ENCODE results near the gene ARRDC1.

Gene ARRDC1

DNA sequence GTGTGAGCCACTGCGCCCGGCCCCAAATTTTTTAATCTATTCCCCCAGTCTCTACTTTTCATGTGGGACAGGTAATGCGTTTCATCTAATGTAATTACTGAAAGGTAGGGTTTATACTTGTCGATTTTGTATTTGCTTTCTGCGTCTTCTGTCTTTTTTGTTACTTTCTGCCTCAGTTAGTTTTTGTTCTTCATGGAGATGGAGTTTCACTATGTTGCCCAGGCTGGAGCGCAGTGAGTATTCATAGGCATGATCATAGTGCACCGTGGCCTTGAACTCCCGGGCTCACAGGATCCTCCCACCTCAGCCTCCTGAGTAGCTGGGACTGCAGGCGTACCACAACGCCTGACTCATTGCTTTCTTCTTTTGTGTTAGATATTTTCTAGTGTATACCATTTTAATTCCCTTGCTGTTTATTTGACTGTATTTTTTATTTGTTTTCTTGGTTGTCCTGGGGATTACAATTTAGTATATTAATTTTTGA, 36.7 kb downstream of the ARRDC1 start:
- DNase-seq: no peak

DNA sequence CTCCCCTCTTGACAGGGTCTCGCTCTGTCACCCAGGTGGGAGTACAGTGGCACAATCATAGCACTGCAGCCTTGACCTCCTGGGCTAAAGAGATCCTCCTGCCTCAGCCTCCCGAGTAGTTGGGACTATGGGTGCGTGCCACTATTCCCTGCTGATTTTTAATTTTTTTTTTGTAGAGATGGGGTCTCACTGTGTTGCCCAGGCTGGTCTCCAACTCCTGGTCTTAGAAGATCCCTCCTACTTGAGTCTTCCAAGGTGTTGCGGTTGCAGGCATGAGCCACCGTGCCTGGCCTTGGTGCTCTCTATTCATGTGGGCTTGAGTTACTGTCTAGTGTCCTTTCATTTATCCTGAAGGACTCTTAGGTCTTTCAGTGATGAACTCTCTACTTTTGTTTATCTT, 37.4 kb downstream of the ARRDC1 start:
- DNase-seq: no peak

DNA sequence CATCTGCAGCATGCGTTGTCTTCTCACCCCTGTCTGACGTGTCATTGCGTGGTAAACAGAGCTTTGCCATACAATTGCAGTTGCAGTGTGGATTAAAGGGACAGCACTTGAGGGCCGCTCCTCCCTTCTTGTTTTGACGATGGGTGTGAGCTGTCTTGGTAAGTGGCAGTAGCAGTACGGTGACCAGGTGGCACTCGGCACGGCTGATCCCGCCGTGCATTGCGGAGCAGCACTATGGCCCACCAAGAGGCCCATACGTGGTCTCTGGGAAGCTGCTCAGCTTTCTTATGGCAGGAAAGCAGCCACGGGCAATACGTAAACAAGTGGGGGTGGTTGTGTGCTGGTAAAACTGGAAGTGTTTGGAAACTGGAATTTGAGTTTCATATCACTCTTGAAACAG, 38.4 kb downstream of the ARRDC1 start:
- no peak for DNase-seq

DNA sequence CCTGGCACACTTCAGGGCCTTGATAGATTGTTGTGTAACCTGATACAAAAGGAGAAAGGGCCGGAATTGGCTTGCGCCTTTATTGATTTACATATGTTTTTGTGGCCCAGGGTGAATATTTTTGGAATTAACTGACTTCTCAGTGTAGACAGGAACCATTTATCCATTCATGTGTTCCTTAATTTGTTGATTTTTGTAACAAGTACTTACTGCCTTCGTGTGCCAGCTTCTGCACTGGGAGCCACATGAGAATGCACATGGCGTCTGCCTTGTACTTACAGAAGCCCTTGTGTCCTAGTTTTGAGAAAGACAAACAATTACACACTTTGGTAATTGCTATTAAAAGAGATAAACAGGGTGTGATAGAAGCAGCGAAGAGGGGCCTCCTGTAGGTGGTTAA, 39.7 kb downstream of the ARRDC1 start:
- no peak for DNase-seq

DNA sequence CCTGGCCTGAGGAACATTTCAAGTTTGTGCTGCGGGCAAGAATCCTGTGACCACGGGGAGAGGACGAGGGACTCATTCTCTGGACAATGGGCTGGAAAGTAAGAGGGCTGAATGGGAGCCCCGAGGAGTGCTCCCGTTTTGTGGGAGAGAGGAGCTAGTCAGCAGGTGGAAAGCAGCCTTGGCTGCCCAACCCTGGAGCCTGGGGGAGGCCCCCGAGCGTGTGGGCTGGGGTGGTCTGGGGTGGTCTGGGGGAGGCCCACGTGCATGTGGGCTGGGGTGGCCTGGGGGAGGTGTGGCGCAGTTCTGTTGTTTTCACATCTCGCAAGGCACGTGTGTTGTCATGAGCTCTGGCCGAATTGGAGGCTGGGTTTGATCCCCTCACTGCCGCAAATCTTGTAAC, 40.9 kb downstream of the ARRDC1 start:
- DNase-seq: no peak

DNA sequence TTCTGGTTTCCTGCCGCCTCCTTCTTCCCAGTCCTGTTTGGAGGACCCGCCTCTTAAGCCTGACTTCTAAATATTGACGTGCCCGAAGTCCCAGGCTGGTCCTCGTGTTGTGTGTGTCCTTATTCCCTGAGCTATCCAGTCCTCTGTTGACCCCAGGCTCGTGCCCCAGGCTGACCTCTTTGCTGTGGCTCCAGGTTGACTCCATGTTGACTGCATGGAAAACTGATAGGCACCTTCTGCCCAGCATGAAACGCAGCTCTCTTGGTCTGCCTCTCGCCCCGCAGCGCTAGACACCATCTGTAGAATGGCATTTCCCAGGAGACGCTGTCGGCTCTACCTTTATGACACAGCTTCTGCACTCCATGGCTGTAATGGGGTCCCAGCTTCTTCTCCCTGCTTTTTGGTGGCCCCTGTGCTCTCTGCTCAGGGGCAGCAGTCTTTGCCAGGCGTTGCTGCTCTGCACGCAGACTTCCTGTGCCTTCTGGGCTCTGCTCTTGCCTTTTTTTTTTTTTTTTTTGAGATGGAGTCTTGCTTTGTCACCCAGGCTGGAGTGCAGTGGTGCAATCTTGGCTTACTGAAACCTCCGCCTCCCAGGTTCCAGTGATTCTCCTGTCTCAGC, 41.7 kb downstream of the ARRDC1 start:
- DNase-seq: no peak

DNA sequence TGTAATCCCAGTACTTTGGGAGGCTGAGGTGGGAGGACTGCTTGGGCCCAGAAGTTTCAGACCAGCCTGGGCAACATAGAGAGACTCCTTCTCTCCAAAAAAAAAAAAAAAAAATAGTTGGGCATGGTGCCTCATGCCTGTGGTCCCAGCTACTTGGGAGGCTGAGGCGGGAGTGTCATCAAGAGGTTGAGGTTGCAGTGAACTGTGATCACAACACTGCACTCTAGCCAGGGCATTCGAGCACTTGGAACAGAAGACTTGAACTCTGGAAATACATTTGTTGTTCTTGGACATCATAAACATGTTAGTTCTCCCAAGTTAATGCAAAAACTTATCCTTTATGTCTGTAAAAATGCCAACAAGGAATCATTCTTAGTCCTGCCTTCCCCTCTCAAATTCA, 42.9 kb downstream of the ARRDC1 start:
- DNase-seq: no peak

DNA sequence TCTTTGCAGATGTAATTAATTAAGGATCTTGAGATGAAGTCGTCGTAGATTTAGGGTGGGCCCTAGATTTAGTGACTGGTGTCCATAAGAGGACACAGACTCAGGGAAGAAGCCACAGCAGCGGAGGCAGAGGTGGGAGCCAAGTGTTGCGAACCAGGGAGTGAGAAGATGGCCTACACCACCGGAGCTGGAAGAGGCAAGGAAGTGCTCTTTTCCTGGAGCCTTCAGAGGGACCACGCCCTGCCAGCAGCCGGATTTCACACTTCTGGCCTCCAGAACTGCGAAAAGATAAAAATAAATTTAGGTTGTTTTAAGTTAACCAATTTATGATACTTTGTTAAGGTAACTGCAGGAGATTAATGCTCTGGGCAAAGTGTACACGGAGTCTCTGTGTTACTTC, 44.1 kb downstream of the ARRDC1 start:
- no peak for DNase-seq

DNA sequence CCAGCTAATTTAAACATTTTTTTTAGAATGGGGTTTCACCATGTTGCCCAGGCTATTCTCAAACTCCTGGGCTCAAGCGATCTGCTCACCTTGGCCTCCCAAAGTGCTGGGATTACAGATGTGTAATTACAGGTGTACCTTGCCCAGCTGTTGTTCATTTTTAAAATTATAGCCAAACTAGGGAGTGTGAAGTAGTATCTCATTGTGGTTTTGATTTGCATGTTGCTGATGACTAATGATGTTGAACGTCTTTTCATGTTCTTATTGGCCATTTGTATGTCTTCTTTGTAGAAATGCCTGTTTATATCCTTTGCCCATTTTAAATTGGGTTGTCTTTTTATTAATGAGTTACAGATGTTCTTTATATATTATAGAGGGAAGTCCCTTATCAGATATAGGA, 44.8 kb downstream of the ARRDC1 start:
- DNase-seq: no peak

DNA sequence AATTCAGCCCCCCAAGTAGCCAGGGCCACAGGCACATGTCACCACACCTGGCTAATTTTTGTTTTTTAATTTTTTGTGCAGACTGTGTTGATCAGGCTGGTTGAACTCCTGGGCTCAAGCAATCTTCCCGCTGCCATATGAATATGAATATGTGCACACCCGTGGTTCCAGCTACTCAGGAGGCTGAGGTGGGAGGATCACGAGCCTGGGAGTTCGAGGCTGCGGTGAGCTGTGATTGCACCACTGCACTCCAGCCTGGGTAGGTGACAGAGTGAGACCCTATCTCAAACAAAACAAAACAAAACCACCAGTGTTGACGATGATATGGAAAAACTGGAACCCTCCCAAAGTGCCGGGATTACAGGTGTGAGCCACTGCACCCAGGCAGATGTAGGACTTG, 45.3 kb downstream of the ARRDC1 start:
- DNase-seq: no peak

DNA sequence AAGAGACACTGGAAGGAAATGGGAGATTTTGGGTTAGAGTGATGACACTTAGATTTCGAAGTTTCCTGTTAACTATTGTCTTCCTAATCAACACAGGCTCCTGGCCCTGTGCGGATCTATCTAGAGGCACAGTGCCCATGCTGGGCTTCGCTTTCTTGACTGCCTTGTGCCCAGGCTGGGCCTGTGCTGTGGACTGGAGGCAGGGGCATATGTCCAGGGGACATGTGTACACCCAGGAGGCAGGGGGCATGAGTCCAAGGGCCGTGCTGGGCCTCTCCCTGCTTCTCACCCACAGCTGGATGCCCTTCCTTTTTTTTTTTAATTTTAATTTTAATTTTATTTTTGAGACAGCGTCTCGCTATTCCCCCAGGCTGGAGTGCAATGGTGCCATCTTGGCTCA, 50.9 kb downstream of the ARRDC1 start:
- DNase-seq: no peak

DNA sequence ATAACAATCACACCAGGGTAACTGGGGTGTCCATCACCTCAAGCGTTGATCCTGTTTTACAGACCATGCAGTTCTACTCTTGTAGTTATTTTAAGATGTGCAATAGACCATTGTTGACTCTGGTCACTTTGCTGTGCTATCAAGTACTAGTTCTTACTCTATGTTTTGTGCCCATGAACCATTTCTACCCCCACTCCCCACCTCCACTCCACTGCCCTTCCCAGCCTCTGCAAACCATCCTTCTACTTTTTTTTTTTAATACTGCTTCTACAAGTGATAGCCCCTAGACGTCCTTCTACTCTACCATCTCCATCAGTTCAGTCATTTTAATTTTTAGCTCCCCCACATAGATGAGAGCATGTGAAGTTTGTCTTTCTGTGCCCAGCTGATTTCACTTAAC, 52.1 kb downstream of the ARRDC1 start:
- DNase-seq: no peak

DNA sequence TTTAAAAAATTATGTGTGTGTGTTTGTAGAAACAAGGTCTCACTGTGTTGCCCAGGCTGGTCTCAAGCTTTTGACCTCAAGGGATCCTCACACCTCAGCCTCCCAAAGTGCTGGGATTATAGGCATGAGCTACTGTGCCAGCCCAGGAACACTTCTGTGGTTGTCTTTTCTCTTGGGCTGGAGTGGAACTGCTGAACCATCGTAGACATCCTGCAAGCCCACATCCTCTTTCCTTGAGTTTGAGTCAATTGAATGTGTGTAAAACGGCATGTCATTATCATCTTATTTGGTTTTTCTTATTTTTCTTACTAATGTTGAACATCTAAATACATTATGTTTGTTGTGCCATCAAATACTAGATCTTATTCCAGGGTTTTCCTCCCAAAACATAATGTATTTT, 53.3 kb downstream of the ARRDC1 start:
- no peak for DNase-seq

DNA sequence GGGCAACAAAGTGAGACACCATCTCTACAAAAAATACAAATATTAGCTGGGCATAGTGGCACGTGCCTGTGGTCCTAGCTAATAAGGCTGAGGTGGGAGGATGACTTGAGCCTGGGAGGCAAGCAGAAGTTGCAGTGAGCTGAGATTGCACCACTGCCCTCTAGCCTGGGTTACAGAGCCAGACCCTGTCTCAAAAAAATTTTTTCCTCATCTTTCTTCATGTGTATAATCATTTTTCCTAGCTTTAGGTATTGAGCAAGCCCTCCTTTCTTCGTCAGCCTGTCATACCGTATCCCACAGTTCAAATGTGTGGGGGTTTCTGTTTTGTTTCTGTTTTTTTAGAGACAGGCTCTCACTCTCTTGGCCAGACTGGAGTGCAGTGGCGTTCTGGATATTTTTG, 54.7 kb downstream of the ARRDC1 start:
- no peak for DNase-seq

DNA sequence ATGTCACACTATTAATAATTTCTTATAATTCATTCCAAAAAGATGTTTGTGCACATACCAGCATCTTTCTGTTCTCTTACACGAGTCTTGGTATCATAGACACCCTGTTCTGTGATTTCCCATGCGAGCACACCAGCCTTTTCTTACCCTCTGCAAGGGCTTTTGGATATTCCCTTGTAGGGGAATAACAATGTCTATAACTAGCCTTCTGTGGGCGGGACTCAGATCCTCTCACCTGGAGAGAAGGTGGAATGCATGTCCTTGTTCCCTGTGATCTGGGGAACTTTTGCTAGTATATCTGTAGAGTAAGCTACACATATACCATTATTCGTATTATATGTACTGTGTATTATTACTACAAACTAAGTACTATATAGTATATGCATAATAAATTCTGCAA, 58.1 kb downstream of the ARRDC1 start:
- no peak for DNase-seq

DNA sequence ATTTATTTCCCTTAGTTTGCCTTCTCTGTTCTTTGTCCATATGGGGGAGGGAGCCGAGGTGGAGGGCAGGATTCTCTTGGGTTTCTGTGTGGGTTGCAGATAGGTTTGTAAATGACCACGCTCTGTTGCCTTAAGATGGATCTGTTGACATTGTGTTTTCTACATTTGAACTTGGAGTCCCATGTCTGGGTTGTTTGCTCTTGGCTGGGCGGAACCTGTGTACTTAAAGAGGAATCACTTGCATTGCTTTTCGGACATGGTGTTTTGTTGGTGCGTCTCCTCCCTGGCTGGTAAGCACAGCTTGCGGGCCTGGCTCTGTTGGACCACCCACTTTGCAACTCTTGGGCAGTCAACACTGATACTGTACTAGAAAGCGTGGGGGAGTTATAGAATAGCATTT, 59.2 kb downstream of the ARRDC1 start:
- DNase-seq: no peak

Measured in CD4-positive, alpha-beta T cell treated with Interleukin-17A for 1 hour (primary cell).